ENCODE measurements around the gene WDFY2.

WDFY2 gene

GRCh38 chr13:51714663-51715168 is 130.5 kb downstream of the WDFY2 start:
- DNase-seq: no peak

GRCh38 chr13:51715613-51716012 is 131.4 kb downstream of the WDFY2 start:
- no peak for DNase-seq

GRCh38 chr13:51717786-51718398 is 133.6 kb downstream of the WDFY2 start:
- no peak for DNase-seq

GRCh38 chr13:51719394-51719793 is 135.1 kb downstream of the WDFY2 start:
- no peak for DNase-seq

GRCh38 chr13:51721496-51721895 is 137.2 kb downstream of the WDFY2 start:
- DNase-seq: no peak

- no peak for DNase-seq
Observed at GRCh38 chr13:51723529-51723928, 139.3 kb downstream of the WDFY2 start.

GRCh38 chr13:51724721-51725120 is 140.5 kb downstream of the WDFY2 start:
- DNase-seq: no peak

GRCh38 chr13:51726446-51727193 is 142.4 kb downstream of the WDFY2 start:
- DNase-seq: no peak

GRCh38 chr13:51727634-51728274 is 143.5 kb downstream of the WDFY2 start:
- DNase-seq: no peak

GRCh38 chr13:51728275-51728673 is 144.0 kb downstream of the WDFY2 start:
- DNase-seq: no peak

- DNase-seq: no peak
Observed at GRCh38 chr13:51728972-51729371, 144.7 kb downstream of the WDFY2 start.

GRCh38 chr13:51729866-51730553 is 145.7 kb downstream of the WDFY2 start:
- no peak for DNase-seq

- no peak for DNase-seq
Observed at GRCh38 chr13:51730927-51731326, 146.7 kb downstream of the WDFY2 start.

- DNase-seq: no peak
Observed at GRCh38 chr13:51731759-51732158, 147.5 kb downstream of the WDFY2 start.

GRCh38 chr13:51733374-51734298 is 149.4 kb downstream of the WDFY2 start:
- no peak for DNase-seq

- no peak for DNase-seq
Observed at GRCh38 chr13:51734786-51735185, 150.5 kb downstream of the WDFY2 start.

GRCh38 chr13:51737609-51738008 is 153.3 kb downstream of the WDFY2 start:
- no peak for DNase-seq

GRCh38 chr13:51738226-51738905 is 154.1 kb downstream of the WDFY2 start:
- DNase-seq: no peak

- no peak for DNase-seq
Observed at GRCh38 chr13:51739027-51739764, 154.9 kb downstream of the WDFY2 start.

- no peak for DNase-seq
Observed at GRCh38 chr13:51740698-51741097, 156.4 kb downstream of the WDFY2 start.

GRCh38 chr13:51742031-51742430 is 157.8 kb downstream of the WDFY2 start:
- no peak for DNase-seq

Measured in NCI-H510A treated with DMSO at 0.1 percent for 48 hours (cell line).